GM23338 (cell line): ENCODE data around the gene RELL2.

Source experiments
- CREB1 ChIP-seq: fragments of 250-450 bp; sonication (Bioruptor Pico); IDR thresholded peaks from 2 replicates; pipeline ENCODE4 v1.5.0; 2020; ENCODE audit warnings: low read depth, mild to moderate bottlenecking, moderate library complexity
- CTCF ChIP-seq, 2 experiments: fragments of 200-600 bp in 1 of 2; sonication (generic) in 1 of 2; conservative IDR thresholded peaks; 2 replicates each; pipeline versions ENCODE4 v1.5.1 to v1.6.1; 2016 to 2017; ENCODE audit warnings: antibody characterized with exemption in 2 of 2, low read depth in 2 of 2, mild to moderate bottlenecking in 2 of 2, moderate library complexity in 1 of 2
- ETS1 ChIP-seq: IDR thresholded peaks from 2 replicates; pipeline ENCODE4 v1.6.1; 2016; ENCODE audit warnings: antibody characterized with exemption
- EZH2 ChIP-seq: fragments of 200-600 bp; sonication (generic); IDR thresholded peaks from one replicate; pipeline ENCODE4 v1.8.0; 2017; ENCODE audit warnings: antibody characterized with exemption, mild to moderate bottlenecking, low read depth; ENCODE audit not compliant: unreplicated experiment
- EZH2phosphoT487 ChIP-seq: fragments of 200-600 bp; sonication (generic); IDR thresholded peaks from one replicate; pipeline ENCODE4 v1.8.1; 2018; ENCODE audit warnings: antibody characterized with exemption; ENCODE audit not compliant: unreplicated experiment
- JUNB ChIP-seq: IDR thresholded peaks from one replicate; pipeline ENCODE4 v1.6.1; 2016; ENCODE audit warnings: antibody characterized with exemption; ENCODE audit not compliant: unreplicated experiment
- NANOG ChIP-seq: IDR thresholded peaks from 2 replicates; pipeline ENCODE4 v1.6.1; 2016; ENCODE audit warnings: antibody characterized with exemption, borderline replicate concordance
- POLR2AphosphoS5 ChIP-seq: IDR thresholded peaks from 2 replicates; pipeline ENCODE4 v1.6.1; 2016; ENCODE audit warnings: antibody characterized with exemption, low read depth
- REST ChIP-seq: IDR thresholded peaks from one replicate; pipeline ENCODE4 v1.6.1; 2018; ENCODE audit warnings: antibody characterized with exemption; ENCODE audit not compliant: unreplicated experiment
- ZNF114 ChIP-seq: fragments of 250-450 bp; sonication (Bioruptor Pico); IDR thresholded peaks from 2 replicates; pipeline ENCODE4 v1.5.0; 2020; ENCODE audit warnings: mild to moderate bottlenecking, moderate library complexity
- ZNF331 ChIP-seq: fragments of 250-450 bp; sonication (Bioruptor Pico); IDR thresholded peaks from 2 replicates; pipeline ENCODE4 v1.5.0; 2020; ENCODE audit warnings: low read depth, mild to moderate bottlenecking, moderate library complexity
- ZNF462 ChIP-seq: fragments of 250-450 bp; sonication (Bioruptor Pico); IDR thresholded peaks from 2 replicates; pipeline ENCODE4 v1.5.0; 2020; ENCODE audit warnings: mild to moderate bottlenecking, moderate library complexity

- TF ChIP-seq CTCF (conservative IDR thresholded peaks at IDR 0.05; ENCODE audit: low read depth in 2 of 2) (no peak), POLR2AphosphoS5 (no peak), EZH2phosphoT487 (no peak), EZH2 (no peak), REST (no peak), CREB1 (no peak), JUNB (no peak), ZNF114 (CRISPR knock-in tag) (no peak), NANOG (no peak), ETS1 (no peak), ZNF462 (CRISPR knock-in tag) (no peak), ZNF331 (CRISPR knock-in tag) (no peak)
Observed at GRCh38 chr5:141611289-141611688, 25.5 kb upstream of the RELL2 start.
